ENCODE measurements around the gene TNS2. TPM values are rescaled to one million over a fixed set of nuclear protein-coding genes. Genes with fewer than 3 reads are reported as not detected.

Gene TNS2
- total RNA-seq, 1 donor: 3.2 TPM

DNA sequence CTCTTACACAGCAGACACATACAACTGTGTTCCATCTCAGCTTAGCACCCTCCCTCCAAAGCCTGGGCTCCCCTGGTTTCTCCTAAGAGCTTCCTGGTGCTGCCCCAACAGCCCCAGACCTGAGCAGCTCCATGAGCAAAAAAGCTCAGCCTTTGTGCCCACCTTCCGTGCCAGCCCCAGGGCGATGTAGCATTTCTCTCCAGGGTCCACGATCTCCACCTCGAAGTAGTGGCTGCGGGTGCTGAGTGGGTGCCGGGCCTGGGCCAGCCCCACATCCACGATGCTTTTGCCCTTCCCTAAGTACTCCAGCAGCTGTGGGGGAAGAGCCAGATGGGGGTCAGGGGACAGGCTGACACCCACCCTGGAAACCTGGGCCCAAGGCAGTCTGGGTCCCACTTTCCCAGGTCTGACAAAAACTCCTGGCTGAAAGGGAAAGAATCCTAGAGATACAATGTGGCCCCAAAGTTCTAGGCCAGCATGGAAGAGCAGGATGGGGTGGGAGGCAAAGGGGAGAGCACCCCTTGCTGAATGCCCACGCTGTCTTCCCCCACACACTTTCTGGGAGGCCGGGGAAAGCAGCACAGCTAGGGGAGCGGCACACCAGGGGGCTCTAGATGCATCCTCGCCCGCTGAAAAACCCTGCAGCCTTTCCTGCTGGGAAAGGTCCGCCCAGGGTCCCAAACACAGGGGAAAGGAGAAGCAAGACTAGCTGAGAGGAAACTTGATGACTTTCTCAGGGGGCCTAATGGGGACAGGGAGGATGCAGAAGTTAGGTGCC, 18.3 kb downstream of the TNS2 start:
- DNase-seq (ENCODE audit: low read depth in 2 of 3, low spot score in 2 of 3): no peak

DNA sequence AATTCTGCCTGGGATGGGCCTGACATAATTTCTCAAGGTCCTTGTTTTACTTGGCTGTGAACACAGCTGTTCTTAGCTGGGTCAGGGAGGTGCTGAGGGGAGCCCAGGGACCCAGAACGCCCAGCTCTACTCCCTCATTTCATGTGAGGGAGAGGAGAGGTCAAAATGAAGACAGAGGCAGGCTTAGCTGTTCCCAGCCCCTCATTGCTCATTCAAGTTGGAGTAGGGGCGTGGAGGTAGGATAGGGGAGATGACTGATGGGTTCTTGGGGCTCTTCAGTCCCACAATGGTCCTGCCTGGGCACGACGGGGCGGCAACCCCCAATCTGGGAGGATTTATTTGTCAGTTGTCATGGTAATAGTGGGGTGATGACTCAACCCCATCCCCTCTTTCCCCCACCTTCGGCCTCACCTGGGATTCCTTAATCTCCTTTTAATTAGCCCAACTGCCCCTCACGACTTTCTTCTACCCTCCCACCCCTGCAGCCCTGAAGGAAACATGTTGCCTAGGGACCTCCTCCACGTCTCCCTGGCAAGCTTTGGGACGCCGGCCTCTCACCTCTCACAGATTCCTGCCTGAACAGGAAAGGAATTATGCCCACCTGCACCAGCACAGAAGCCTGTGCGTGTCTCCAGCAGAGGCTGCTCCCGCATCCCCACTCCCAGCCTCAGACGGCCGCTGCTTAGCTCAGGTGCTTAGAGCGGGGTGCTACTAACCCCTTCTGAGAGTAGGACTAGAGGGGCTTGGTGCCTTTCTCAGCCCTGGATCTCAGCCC, 19.1 kb downstream of the TNS2 start:
- DNase-seq (ENCODE audit: low read depth in 2 of 3, low spot score in 2 of 3): no peak

DNA sequence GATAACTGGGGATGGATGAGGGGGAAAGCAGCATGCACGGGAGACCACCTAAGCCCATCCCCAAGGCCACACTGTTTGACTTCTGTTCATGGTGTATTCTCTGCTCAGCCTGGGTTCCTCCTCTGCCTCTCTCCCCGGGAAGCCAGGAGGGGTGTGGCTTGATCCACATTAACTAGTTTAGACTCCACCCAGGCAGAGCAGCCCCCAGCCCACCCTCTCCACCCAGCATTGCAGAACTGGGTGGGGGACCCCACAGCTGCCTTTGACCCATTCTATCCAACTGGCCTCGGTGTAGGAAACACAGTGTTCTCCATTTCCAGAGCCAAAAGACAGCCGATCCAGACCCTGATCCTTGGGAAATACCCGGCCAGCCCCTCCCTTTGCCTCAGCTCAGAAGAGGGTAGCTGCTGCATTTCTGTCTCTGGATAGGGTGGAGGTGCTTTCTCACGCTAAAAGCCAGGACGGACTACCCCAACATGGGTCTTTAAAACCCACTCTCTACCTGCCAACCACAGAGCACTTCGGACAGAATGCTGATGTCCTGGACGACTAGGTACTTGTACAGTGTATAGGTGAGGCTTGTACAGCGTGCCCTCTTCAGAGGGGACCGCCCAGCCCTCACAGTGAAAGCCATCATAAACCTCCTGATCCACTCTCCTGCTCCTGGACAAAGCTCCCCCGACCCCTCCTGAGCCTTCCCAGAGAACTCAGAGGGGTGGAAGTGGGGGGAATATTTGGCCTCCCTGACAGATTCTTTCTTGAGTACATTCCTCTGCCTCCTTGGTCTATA, 20.0 kb downstream of the TNS2 start:
- no peak for DNase-seq (ENCODE audit: low read depth in 2 of 3, low spot score in 2 of 3)

DNA sequence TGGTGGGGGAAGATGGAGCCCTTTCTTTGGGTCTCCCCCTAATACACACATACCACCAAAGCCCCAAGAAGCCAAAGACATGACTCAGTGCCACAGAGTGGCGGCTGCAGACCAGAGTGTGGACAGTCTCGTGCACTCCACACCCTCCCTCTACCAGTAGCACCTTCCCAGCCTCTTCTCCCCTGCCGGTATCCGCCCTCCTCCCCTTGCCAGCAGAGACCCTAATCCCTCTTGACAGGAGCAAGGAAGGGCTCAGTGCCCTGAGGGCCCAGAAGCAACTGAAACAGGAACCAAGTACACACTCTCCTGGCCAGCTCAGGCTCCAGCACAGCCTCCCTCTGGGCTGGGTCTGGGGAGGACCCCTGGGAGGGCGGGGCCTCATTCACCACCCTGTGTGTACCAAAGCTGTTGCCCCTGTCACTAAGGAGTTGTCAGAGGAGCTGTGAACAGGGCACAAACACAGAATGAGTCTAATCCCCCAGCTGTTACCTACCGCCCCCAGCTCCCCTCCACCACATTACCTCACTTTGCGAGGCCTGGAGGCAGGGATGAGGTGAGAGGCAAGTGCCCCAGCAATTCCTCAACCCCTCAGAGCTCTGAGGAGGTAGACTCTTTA, 21.1 kb downstream of the TNS2 start:
- DNase-seq (ENCODE audit: low read depth in 2 of 3, low spot score in 2 of 3): no peak

DNA sequence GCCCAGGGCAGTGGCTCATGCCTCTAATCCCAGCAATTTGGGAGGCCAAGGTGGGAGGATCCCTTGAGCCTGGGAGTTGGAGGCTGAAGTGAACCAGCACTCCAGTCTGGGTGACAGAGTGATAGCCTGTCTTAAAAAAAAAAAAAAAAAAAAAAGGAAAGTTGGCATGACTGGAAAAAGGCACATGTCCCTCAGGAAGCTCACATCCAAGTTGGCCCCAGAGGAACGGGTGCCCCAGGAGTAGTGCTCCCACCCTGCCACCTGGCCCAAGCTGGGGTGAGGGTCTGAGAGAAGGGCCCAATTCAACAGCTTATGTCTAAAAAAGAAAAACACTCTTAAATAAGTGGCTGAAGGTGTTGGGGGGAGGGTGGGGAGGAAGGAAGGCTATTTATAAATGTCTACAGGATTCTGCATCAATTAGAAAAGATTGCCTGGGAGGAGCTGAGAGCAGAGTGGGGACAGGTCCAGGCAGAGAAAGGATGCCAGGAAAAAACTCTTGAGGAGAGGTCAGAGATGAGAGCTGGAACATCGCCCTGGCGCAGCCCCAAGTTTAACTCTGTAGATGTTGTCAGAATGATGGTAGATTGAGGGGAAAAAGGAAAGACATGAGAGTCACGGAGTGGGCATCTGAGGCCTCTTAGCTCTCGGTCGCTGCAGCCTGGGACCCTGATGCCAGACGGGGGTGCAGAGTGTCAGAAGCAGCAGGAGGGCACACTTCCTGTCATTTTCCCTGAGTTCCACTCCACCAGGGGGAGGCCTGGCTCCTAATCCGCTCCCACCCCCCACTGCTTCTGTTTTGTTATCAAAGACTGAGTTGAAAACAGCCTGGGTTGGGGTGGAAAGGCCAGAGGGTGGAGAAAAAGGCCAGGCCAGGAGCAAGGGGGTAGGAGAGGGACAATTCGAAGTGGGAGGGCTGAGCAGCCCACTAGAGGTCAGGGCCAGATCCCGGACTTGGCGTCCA, 22.0 kb downstream of the TNS2 start:
- no peak for DNase-seq (ENCODE audit: low read depth in 2 of 3, low spot score in 2 of 3)

DNA sequence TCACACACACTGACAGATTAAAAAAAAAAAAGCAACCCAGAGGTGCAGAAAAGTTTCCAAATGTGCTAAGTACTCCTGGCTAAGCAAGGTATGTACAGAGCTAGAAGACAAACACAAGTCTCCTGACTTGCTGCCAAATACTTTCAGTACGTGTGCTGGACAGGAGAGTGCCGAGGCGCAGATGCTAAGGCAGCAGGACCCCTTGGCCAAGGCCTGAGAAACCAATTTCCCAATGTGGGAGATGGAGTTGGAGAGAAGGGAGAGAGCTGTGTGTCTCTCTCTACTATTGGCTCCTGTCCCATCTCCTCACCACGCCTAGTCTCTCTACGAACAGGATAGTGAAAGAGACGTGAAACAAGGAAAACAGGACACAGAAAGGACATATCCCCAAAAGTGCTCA, 24.0 kb downstream of the TNS2 start:
- DNase-seq (ENCODE audit: low read depth in 2 of 3, low spot score in 2 of 3): no peak

DNA sequence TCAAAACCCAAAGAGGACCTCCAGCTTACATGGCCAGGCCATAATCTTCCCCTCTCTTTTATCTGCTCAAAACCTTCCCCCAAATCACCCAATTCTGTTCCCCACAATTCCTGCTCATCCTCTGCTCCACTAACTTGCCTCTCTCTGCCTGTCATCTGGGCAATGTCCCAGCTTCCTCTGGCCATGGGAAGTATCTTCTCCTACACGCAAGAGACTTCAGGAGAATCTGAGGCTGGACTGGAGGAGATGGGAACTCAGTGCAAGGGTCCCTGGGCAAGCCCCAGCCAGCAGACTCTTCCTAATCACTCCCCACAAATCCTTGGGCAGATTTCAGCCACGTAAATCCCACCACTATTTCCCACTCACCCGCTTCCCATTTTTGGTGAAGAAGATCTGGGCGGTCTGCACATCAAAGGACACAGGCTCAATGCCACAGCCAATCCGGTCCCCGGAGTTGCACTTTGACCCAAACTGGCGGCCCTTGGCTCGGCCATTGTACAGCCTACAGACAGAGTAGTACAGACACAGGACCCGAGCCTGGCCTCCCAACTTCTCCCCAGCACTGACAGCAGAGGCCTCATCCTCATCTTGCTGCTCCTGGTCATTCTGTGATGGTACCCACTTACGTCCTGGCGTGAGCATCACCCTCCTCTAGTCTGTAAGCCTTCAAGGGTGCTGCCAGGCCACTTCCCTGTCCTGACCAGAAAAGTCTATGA, 24.6 kb downstream of the TNS2 start:
- no peak for DNase-seq (ENCODE audit: low read depth in 2 of 3, low spot score in 2 of 3)

DNA sequence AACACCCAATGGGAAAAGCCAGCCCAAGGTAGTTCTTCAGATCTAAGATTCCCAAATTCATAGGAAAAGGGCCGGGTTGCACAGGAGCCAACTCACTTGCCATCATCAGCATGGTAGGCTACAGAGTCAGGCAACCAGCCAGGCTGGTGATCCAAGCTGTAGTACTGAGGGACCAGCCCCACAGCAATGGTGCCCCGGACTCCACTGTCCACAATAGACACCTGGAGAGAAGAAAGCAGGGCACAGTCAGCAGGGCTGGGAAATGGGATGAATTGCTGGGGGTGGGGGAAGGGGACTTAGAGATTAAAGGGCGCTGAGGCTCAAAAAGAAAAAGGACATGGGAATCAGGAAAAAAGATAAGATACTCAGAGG, 25.1 kb downstream of the TNS2 start:
- no peak for DNase-seq (ENCODE audit: low read depth in 2 of 3, low spot score in 2 of 3)

DNA sequence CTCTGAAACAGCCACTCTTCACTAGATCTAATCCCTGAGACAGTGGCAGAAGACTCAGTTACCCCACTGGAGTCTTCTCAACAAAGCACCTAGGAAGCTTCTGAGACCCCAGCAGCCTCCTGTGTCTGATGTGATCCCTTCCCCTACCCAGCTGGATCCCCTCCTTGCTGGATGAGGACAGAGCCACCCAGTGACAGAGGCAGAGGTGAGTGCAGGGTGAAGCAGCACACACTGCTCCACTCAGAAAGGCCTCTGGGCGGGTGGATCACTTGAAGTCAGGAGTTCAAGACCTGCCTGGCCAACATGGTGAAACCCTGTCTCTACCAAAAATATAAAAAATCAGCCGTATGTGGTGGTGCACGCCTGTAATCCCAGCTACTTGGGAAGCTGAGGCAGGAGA, 26.6 kb downstream of the TNS2 start:
- no peak for DNase-seq (ENCODE audit: low read depth in 2 of 3, low spot score in 2 of 3)

DNA sequence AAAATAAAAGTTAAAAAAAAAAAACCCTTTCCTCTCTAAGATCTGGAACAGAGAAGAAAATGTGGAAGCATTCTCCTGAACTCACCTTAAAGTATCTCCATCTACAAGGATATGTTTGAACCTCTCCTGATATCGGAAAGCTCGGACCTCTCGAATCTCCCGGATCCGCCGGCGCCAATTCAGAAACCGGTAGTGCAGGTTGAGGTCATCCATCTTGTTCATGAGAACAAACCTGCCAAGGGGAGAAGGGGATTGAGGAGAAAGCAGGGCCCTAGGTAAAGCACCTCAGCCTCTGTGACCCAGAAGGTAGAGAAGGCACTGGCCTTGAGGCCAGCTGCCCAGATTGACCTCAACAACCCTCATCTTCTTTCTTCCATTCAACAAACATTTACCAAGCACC, 27.2 kb downstream of the TNS2 start:
- no peak for DNase-seq (ENCODE audit: low read depth in 2 of 3, low spot score in 2 of 3)

DNA sequence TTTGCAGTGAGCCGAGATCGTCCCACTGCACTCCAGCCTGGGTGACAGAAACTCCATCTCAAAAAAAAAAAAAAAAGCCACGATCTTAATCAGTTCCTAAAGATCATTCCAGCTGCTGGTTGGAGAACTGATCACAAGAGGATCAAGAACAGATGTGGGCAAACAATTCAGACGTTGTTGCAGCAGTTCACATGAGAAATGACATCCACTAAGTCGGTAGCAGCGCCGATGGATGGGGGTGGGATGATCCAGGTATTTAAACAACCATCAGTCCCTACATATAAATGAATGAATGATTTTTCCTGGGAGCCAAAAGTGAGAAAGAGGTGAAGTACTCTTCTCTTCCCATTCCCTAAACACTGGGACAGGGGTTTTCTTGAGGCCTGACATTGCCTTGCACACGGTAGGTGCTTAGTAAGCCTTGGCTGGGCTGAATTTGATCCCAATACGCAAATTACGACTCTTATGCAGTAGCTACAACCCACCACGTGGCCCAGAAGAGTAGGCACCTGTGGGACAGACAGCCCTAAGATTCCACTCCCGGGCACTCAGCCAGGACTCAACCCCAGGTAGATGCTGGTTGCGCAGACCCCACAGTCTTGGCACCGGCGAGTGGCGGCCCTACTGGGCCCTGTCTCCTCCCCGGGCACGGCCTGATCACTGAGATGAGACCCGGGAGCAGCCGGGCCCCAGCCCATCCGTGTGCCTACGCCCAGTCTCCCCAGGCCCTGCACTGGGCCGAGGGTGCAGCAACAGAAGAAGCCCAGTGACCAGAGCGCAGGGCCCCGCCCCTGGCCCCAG, 28.8 kb downstream of the TNS2 start:
- peak in 1 of 3 donors; percentile 36 for DNase-seq (ENCODE audit: low read depth in 2 of 3, low spot score in 2 of 3)

DNA sequence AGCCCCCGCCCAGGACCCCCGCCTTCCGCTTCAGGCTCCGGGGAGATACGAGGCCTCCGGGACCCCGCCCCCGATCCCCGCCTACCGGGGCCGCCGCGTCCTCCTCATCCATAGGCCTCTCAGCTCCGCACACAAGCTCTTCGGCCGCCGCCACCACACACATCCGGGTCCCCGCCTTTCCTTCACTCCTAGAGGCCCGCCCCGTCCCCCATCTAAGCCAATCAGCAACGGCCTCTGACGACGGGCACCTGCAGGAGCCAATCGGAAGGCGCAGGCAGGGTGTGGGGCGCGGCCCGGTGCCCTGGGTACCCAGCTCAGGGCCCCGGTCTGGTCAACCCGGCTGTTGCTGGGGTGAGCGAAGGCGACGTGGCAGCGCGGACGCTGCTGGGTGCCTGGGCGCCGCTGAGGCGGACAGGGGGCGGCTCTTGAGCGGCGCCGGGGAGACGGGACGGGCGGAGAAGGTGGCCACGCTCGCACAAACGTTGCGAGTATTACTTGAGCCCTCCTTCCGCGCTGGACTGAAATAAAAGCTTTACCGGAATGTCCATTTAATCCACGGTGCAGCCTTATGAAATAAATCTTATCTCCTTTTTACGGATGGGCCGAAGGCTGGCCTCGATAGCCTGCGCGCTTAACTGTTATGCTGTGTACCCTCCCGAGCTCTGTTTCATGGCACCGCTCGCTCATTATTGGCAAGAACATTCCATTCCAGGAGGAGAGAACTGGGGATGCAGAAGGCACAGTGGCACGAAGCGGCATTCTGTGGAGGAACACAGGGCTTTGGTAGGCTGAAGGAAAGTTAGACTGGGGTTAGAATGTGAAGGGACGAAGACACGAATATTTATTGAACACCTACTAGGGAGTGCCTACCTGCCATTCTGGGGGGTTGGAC, 29.6 kb downstream of the TNS2 start, which contains the start of gene SPRYD3:
Gene SPRYD3, minus strand, starts transcription at position 165 of the 892 bp plus-strand sequence. Its CDS starts 57 bp downstream, at position 108.
- peak; percentile 90 to 97 (median 95) for DNase-seq (ENCODE audit: low read depth in 2 of 3, low spot score in 2 of 3)

DNA sequence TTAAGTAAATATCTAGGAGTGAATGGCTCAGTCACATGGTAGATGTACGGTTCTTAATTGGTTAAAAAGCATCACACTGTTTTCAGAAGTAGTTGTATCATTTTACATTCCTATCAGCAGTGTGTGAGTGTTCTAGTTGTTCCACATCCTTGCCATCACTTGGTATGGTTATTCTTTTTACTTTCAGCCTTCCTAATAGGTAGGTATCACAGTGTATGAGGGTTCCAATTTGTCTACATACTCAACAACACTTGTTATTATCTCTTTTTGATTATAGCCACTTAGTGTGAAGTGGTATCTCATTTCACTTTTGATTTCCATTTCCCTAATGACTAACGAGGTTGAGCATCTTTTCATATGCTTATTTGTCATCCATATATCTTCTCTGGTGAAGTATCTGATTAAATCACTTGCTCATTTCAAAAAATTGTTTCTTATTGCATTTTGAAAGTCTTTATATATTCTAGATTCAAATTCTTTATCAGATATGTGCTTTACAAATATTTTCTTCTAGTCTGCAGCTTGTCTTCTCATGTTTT, 32.8 kb downstream of the TNS2 start:
- DNase-seq (ENCODE audit: low read depth in 2 of 3, low spot score in 2 of 3): no peak

DNA sequence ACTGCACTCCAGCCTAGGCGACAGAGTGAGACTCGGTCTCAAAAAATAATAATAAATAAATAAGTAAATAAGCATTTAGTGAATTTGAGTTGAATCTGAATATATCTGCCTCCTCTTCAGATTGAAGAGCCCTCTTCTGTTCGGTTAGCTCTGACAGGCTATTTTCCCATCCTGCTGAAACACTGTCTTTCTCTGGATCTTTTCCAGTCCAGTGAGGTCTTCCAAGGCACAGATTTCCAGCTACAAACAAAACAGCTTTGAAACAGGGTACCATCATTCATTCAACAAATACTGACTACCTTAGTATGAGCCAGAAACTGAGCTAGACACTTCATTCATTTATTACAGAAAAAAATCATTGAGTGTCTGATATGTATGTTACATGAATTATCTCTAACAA, 36.5 kb downstream of the TNS2 start:
- no peak for DNase-seq (ENCODE audit: low read depth in 2 of 3, low spot score in 2 of 3)

DNA sequence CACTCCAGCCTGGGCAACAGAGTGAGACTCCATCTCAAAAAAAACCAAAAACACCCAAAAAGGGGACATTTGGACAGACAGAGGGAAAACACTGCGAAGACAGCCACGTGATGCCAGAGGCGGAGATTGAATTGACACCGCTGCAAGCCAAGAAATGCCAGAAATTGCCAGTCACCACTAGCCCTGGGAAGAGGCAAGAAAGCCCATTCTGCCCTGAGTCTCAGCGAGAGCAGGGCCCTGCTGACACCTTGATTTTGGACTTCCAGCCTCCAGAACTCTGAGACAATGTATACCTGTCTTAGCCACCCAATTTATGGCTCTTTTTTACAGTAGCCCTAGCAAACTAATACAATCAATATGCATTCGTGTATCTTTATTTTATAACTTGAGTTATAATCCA, 40.2 kb downstream of the TNS2 start:
- no peak for DNase-seq (ENCODE audit: low read depth in 2 of 3, low spot score in 2 of 3)

DNA sequence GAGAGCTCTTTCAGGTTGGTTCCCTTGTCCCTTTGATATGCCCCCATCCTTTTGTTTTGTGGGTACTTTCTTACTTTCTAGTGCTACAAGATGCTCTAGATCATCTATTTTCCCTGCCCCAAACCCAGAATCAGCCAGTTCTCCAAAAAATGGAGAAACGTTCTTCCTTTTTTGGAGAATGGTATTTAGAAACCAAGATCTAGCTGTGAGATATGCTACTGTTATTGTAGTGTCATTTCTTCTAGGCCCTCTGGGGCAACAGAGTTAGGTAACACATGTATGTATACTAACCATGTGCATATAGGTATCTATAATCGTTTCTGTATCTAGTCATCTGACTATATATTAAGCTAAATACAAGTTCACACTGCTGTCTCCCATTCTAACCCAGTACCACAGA, 40.7 kb downstream of the TNS2 start:
- DNase-seq (ENCODE audit: low read depth in 2 of 3, low spot score in 2 of 3): no peak

DNA sequence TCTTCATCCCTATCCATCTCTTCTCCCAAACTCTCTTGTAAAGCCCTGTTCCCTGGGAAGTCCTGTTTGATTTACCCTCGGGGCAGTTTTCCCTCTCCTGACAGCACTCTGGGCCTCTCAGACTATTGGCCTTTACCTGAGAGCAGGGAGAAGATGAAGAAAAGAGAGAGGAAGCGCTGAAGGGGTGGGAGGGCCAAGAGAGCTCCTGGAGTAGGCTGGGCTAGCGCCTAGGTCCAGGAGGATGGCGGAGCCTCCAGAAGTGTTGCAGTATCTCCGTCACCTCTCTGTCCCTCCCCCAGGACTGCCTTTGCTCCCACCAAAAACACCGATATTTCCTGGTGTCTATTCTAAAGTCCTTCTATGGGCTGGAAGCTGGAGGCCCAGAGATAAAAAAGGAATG, 41.9 kb downstream of the TNS2 start:
- no peak for DNase-seq (ENCODE audit: low read depth in 2 of 3, low spot score in 2 of 3)
